Measurements from ENCODE around the gene STRA6. TPM values are rescaled to one million over a fixed set of nuclear protein-coding genes. Genes with fewer than 3 reads are reported as not detected.

Gene STRA6
- polyA plus RNA-seq, result not detected

GRCh38 chr15:74202452-74203401, at the start of gene STRA6:
STRA6 (minus strand) TSS chr15:74202787; CDS start chr15:74202267, 520 bp downstream.
- H3K36me3 Mint-ChIP-seq, result no peaks in the 10 kb centered on the region
- DNase-seq, result no peak
- H3K27ac Mint-ChIP-seq, result no peak within 1 kb of the TSS
- H3K4me3 Mint-ChIP-seq, result no peak within 1 kb of the TSS
- peaks cover 0 to 1% (median 0%) of the 10 kb centered on the region in 3 donors for H3K27me3 Mint-ChIP-seq (ENCODE audit: low read depth in 3 of 3)
- H3K9me3 Mint-ChIP-seq, result no peaks in the 10 kb centered on the region
- H3K4me1 Mint-ChIP-seq, result no peaks in the 10 kb centered on the region

GRCh38 chr15:74252291-74252690, 49.7 kb upstream of the STRA6 start:
- DNase-seq, result no peak
- peaks cover 2 to 10% (median 2%) of the 10 kb centered on the region in 3 donors for H3K27me3 Mint-ChIP-seq (ENCODE audit: low read depth in 3 of 3)
- H3K27ac Mint-ChIP-seq, result no peak overlapping the region
- no peaks in the 10 kb centered on the region for H3K9me3 Mint-ChIP-seq
- H3K4me1 Mint-ChIP-seq, result no peaks in the 10 kb centered on the region
- no peaks in the 10 kb centered on the region for H3K36me3 Mint-ChIP-seq
- no peak overlapping the region for H3K4me3 Mint-ChIP-seq

GRCh38 chr15:74251131-74251811, 48.7 kb upstream of the STRA6 start:
- H3K4me1 Mint-ChIP-seq, result no peaks in the 10 kb centered on the region
- H3K4me3 Mint-ChIP-seq, result no peak overlapping the region
- no peak for DNase-seq
- no peak overlapping the region for H3K27ac Mint-ChIP-seq
- peaks cover 2 to 14% (median 2%) of the 10 kb centered on the region in 3 donors for H3K27me3 Mint-ChIP-seq (ENCODE audit: low read depth in 3 of 3)
- H3K36me3 Mint-ChIP-seq, result no peaks in the 10 kb centered on the region
- no peaks in the 10 kb centered on the region for H3K9me3 Mint-ChIP-seq

- Mint-ChIP-seq H3K36me3 (no peaks in the 10 kb centered on the region), H3K4me3 (no peak overlapping the region), H3K27ac (no peak overlapping the region), H3K4me1 (no peaks in the 10 kb centered on the region), H3K27me3 (ENCODE audit: low read depth in 3 of 3) (peaks cover 2 to 18% (median 2%) of the 10 kb centered on the region in 3 donors), H3K9me3 (no peaks in the 10 kb centered on the region)
- no peak for DNase-seq
Measured at GRCh38 chr15:74250266-74250665, 47.7 kb upstream of the STRA6 start.

- no peaks in the 10 kb centered on the region for H3K36me3 Mint-ChIP-seq
- no peak for DNase-seq
Measured at GRCh38 chr15:74245342-74245931, 42.9 kb upstream of the STRA6 start.

GRCh38 chr15:74244822-74245341, 42.3 kb upstream of the STRA6 start:
- Mint-ChIP-seq H3K4me1 (no peaks in the 10 kb centered on the region), H3K36me3 (no peaks in the 10 kb centered on the region), H3K4me3 (no peak overlapping the region), H3K27me3 (ENCODE audit: low read depth in 3 of 3) (peaks cover 0 to 19% (median 2%) of the 10 kb centered on the region in 3 donors), H3K9me3 (no peaks in the 10 kb centered on the region), H3K27ac (no peak overlapping the region)
- no peak for DNase-seq

More at GRCh38 chr15:74245342-74245931, 42.9 kb upstream of the STRA6 start:
- no peak overlapping the region for H3K27ac Mint-ChIP-seq
- no peaks in the 10 kb centered on the region for H3K4me1 Mint-ChIP-seq
- H3K27me3 Mint-ChIP-seq (ENCODE audit: low read depth in 3 of 3), result peaks cover 0 to 19% (median 2%) of the 10 kb centered on the region in 3 donors
- no peaks in the 10 kb centered on the region for H3K9me3 Mint-ChIP-seq
- no peak overlapping the region for H3K4me3 Mint-ChIP-seq

GRCh38 chr15:74243431-74243830, 40.8 kb upstream of the STRA6 start:
- no peaks in the 10 kb centered on the region for H3K9me3 Mint-ChIP-seq
- no peaks in the 10 kb centered on the region for H3K36me3 Mint-ChIP-seq
- H3K4me3 Mint-ChIP-seq, result no peak overlapping the region
- no peaks in the 10 kb centered on the region for H3K4me1 Mint-ChIP-seq
- no peak overlapping the region for H3K27ac Mint-ChIP-seq
- H3K27me3 Mint-ChIP-seq (ENCODE audit: low read depth in 3 of 3), result peaks cover 0 to 18% (median 0%) of the 10 kb centered on the region in 3 donors
- DNase-seq, result no peak

- Mint-ChIP-seq H3K27me3 (ENCODE audit: low read depth in 3 of 3) (peaks cover 0 to 15% (median 0%) of the 10 kb centered on the region in 3 donors), H3K4me3 (no peak overlapping the region)
Measured at GRCh38 chr15:74242441-74243185, 40.0 kb upstream of the STRA6 start.

GRCh38 chr15:74240897-74241614, 38.5 kb upstream of the STRA6 start:
- peaks cover 0 to 13% (median 0%) of the 10 kb centered on the region in 3 donors for H3K27me3 Mint-ChIP-seq (ENCODE audit: low read depth in 3 of 3)
- no peaks in the 10 kb centered on the region for H3K4me1 Mint-ChIP-seq
- DNase-seq, result no peak
- H3K36me3 Mint-ChIP-seq, result no peaks in the 10 kb centered on the region
- no peaks in the 10 kb centered on the region for H3K9me3 Mint-ChIP-seq
- peak overlapping the region in 1 of 5 donors; percentile 30 for H3K4me3 Mint-ChIP-seq
- no peak overlapping the region for H3K27ac Mint-ChIP-seq

More at GRCh38 chr15:74242441-74243185, 40.0 kb upstream of the STRA6 start:
- Mint-ChIP-seq H3K4me1 (no peaks in the 10 kb centered on the region), H3K36me3 (no peaks in the 10 kb centered on the region), H3K9me3 (no peaks in the 10 kb centered on the region), H3K27ac (no peak overlapping the region)
- no peak for DNase-seq

GRCh38 chr15:74240002-74240568, 37.5 kb upstream of the STRA6 start:
- H3K4me3 Mint-ChIP-seq, result no peak overlapping the region
- no peak for DNase-seq
- no peaks in the 10 kb centered on the region for H3K9me3 Mint-ChIP-seq
- peaks cover 0 to 10% (median 0%) of the 10 kb centered on the region in 3 donors for H3K27me3 Mint-ChIP-seq (ENCODE audit: low read depth in 3 of 3)
- no peaks in the 10 kb centered on the region for H3K4me1 Mint-ChIP-seq
- no peak overlapping the region for H3K27ac Mint-ChIP-seq
- H3K36me3 Mint-ChIP-seq, result no peaks in the 10 kb centered on the region

GRCh38 chr15:74239051-74239705, 36.6 kb upstream of the STRA6 start:
- no peak overlapping the region for H3K4me3 Mint-ChIP-seq
- no peak for DNase-seq
- peaks cover 0 to 6% (median 0%) of the 10 kb centered on the region in 3 donors for H3K27me3 Mint-ChIP-seq (ENCODE audit: low read depth in 3 of 3)
- no peaks in the 10 kb centered on the region for H3K9me3 Mint-ChIP-seq
- no peak overlapping the region for H3K27ac Mint-ChIP-seq
- no peaks in the 10 kb centered on the region for H3K36me3 Mint-ChIP-seq
- H3K4me1 Mint-ChIP-seq, result no peaks in the 10 kb centered on the region

GRCh38 chr15:74235962-74236361, 33.4 kb upstream of the STRA6 start, which contains the start of gene CCDC33:
CCDC33 (plus strand) TSS chr15:74236326; CDS start chr15:74236720, 394 bp downstream.
- Mint-ChIP-seq H3K4me3 (no peak within 1 kb of the TSS), H3K9me3 (no peaks in the 10 kb centered on the region), H3K4me1 (no peaks in the 10 kb centered on the region), H3K27ac (no peak within 1 kb of the TSS), H3K27me3 (ENCODE audit: low read depth in 3 of 3) (peaks cover 0 to 2% (median 0%) of the 10 kb centered on the region in 3 donors), H3K36me3 (no peaks in the 10 kb centered on the region)
- DNase-seq, result no peak

All from immature natural killer cell (primary cell).